ENCODE data around the gene OTC. TPM values are rescaled to one million over a fixed set of nuclear protein-coding genes. Genes with fewer than 3 reads are reported as not detected.

OTC gene
- total RNA-seq, 4 donors from 2014 or later, result 30.5 to 70.6 (median 46.5) TPM

GRCh38 chrX:38327007-38327774 is 25.2 kb upstream of the OTC start, which contains the start of gene RPGR:
TSS of gene RPGR (minus strand) at chrX:38327509. CDS start at chrX:38327367, 142 bp downstream.
- Histone ChIP-seq H3K4me1 (no peaks in the 10 kb centered on the region), H3K9me3 (no peaks in the 10 kb centered on the region), H3K36me3 (no peaks in the 10 kb centered on the region), H3K27ac (peak within 1 kb of the TSS; percentile 75 to 90 (median 80)), H3K27me3 (no peaks in the 10 kb centered on the region), H3K4me3 (peak within 1 kb of the TSS; percentile 60 to 86 (median 71))
- peak; percentile 91 to 97 (median 93) for DNase-seq
- TF ChIP-seq POLR2A (IDR thresholded peaks at IDR 0.05), result peak in 1 of 2 donors; percentile 20
- peak; percentile 24 to 82 (median 70) for TF ChIP-seq CTCF (IDR thresholded peaks at IDR 0.05)

- Histone ChIP-seq H3K4me3 (peak overlapping the region; percentile 60 to 86 (median 71)), H3K4me1 (no peaks in the 10 kb centered on the region), H3K9me3 (no peaks in the 10 kb centered on the region), H3K27me3 (no peaks in the 10 kb centered on the region), H3K36me3 (no peaks in the 10 kb centered on the region), H3K27ac (peak overlapping the region; percentile 75 to 90 (median 80))
- TF ChIP-seq POLR2A (IDR thresholded peaks at IDR 0.05) (no peak), CTCF (IDR thresholded peaks at IDR 0.05) (no peak)
- DNase-seq, result no peak
Observed at GRCh38 chrX:38327775-38328081, 24.7 kb upstream of the OTC start.

- Histone ChIP-seq H3K36me3 (no peaks in the 10 kb centered on the region), H3K4me1 (no peaks in the 10 kb centered on the region), H3K9me3 (no peaks in the 10 kb centered on the region), H3K27me3 (no peaks in the 10 kb centered on the region), H3K4me3 (no peak overlapping the region), H3K27ac (no peak overlapping the region)
- DNase-seq, result no peak
- TF ChIP-seq POLR2A (IDR thresholded peaks at IDR 0.05) (no peak), CTCF (IDR thresholded peaks at IDR 0.05) (no peak)
Observed at GRCh38 chrX:38332505-38332904, 19.9 kb upstream of the OTC start.

- TF ChIP-seq POLR2A (IDR thresholded peaks at IDR 0.05) (no peak), CTCF (IDR thresholded peaks at IDR 0.05) (peak in 3 of 6 experiments; percentile 45 to 54 (median 53))
- H3K27ac ChIP-seq, result no peak overlapping the region
Observed at GRCh38 chrX:38335382-38335781, 17.0 kb upstream of the OTC start.

GRCh38 chrX:38336538-38337240 is 15.7 kb upstream of the OTC start:
- peak in 2 of 3 donors; percentile 43 to 52 for DNase-seq
- Histone ChIP-seq H3K27me3 (no peaks in the 10 kb centered on the region), H3K36me3 (no peaks in the 10 kb centered on the region), H3K4me1 (no peaks in the 10 kb centered on the region), H3K27ac (peak overlapping the region in 3 of 4 donors; percentile 19 to 62 (median 50)), H3K4me3 (no peak overlapping the region), H3K9me3 (no peaks in the 10 kb centered on the region)
- no peak for TF ChIP-seq CTCF (IDR thresholded peaks at IDR 0.05)
- TF ChIP-seq POLR2A (IDR thresholded peaks at IDR 0.05), result no peak

More at GRCh38 chrX:38335382-38335781, 17.0 kb upstream of the OTC start:
- Histone ChIP-seq H3K4me1 (no peaks in the 10 kb centered on the region), H3K9me3 (no peaks in the 10 kb centered on the region), H3K27me3 (no peaks in the 10 kb centered on the region), H3K36me3 (no peaks in the 10 kb centered on the region), H3K4me3 (no peak overlapping the region)
- DNase-seq, result no peak

Data from Peyer's patch (tissue), 4 donors.